Measurements from ENCODE around the gene PAF1.

PAF1 gene

DNA sequence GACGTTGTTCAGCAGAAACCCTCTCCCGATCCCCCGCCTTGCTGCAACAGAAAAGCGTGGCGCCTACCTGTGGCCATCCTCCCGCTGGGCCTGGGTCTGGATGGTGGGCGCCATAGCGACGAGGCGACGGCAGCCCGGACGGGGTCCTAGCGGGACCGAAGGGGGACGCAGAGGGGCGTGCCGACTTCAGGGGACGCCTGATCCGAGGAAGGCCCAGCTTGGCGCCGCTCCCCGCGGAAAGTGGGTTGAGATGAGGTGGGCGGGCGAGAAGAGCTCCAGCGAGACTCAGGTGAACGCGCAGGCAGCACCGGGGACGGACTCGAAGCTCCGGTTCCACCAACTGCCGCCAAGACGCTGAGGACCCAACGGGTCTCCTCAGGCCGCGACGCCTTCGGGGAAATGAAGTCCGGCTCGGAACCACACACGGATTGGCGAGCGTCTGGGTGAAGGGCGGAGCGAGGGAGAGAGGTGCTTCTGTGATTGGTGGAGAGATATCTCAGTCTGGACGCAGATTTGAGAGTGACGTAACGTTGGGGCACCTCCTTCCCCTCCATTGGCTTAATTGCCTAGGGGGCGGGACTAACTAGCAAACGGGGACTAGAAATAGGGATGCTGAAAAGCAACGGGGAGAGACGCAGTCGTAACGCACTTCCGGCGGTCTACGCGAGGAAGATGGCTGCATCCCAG lies at the start of gene PAF1, which contains the start of gene MED29:
PAF1 (minus strand) TSS at position 356 of the 687 bp plus-strand sequence; CDS start at position 114, 242 bp downstream.
MED29 (plus strand) TSS at position 628 of the 687 bp plus-strand sequence; CDS start at position 673, 45 bp downstream.
- TF ChIP-seq CTCF (IDR thresholded peaks at IDR 0.05): no peak

GRCh38 chr19:39438270-39438934 lies 47.5 kb upstream of the PAF1 start:
- TF ChIP-seq CTCF (IDR thresholded peaks at IDR 0.05): no peak

DNA sequence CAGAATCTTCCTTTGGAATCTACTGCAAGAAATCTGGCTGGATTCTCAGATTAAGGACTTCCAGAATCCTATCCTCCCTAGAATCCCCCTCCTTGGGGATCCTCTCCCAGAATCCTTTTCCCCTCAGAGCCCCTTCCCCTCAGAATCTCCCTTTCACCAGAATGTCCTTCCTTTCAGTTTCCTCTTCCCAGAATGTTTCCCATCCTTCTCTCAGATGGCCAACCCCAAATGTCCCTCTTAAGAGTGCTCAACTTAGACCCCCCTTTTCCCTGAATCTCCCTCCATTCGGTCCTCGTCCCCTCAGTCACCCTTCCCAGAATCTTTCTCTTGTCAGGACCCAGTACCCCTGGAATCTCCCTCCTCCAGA lies 45.4 kb upstream of the PAF1 start:
- no peak for TF ChIP-seq CTCF (IDR thresholded peaks at IDR 0.05)

DNA sequence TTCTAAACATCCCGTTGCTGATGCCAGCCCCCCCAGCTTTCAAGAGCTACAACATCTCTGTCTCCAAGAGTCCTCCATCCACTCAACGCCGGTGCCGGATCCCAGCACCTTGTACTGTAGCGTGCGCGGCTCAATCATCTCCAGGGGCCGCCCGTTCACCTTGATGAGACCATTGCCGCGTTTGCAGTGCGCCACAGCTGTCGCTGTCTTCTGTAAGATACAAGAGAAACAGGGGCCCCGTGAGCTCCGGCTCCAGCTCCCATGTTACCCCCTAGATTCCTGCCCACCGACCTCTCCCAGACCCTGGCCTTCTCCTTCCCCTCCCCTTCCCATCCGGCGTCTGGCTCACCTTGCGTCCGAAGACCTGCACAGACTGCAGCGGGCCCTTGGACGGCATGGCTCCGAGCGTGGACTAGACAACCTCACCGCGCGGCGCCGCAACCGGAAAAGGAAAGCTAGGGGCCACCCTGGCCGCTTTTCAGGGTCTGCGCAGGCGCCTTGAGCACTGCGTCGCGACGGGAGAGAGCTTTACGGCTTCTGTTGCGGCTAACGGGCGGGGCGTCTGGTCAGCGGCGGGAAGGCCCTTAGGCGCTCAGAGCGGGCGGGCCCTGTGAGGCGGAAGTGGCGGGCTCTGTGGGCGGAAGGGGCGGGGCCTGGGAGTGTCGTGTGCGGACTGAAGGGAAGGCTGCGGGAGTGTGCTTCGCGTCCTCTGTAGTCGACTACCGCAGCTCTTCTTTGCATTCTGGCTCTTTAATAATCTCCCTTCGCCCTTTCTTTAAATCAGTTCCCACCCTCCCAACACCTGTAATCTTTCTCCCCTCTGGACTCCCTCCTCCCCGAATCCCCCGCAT lies 44.8 kb upstream of the PAF1 start, which contains the start of gene RPS16:
RPS16 (minus strand) TSS at position 451 of the 851 bp plus-strand sequence; CDS start at position 397, 54 bp downstream.
- TF ChIP-seq CTCF (IDR thresholded peaks at IDR 0.05): no peak

DNA sequence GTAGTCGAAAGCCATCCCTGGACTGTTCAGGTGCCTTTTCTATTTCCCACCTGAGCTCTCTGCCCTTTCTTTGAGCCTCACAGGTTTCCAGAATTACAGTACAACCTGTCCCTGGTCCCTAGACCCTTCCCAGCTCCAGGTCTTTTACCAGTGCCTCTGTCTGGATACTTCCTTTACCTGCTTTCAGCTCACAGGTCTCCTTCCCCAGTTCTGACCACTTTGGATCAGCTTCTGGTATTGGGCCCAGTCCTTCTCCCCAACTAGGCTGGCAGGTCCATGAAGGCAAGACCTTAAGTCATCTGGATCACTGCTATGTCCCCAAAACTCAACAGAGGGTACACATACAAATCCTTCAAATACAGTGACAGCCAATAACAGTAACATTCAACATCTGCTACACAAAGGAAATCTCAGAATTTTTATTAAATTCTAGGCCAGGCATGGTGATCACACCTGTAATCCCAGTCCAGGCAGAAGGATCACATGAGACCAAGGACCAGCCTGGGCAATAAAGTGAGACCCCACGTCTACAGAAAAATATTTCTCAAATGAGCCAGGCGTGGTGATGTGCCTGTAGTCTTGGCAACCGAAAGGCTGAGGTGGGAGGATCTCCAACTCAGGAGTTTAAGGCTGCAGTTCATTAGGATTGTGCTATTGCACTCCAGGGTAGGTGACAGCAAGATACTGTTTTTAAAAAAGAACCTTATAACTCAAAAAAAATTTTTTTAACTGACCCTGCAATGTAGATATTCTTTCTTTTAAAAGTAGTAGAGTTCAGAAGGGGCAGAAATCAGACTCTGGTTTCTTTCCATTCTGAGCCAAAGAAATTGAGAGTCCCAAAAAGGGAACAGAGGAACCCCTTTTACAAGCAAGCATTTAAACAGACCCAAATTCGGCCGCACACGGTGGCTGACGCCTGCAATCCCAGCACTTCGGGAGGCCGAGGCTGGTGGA lies 43.5 kb upstream of the PAF1 start:
- TF ChIP-seq CTCF (IDR thresholded peaks at IDR 0.05): no peak

DNA sequence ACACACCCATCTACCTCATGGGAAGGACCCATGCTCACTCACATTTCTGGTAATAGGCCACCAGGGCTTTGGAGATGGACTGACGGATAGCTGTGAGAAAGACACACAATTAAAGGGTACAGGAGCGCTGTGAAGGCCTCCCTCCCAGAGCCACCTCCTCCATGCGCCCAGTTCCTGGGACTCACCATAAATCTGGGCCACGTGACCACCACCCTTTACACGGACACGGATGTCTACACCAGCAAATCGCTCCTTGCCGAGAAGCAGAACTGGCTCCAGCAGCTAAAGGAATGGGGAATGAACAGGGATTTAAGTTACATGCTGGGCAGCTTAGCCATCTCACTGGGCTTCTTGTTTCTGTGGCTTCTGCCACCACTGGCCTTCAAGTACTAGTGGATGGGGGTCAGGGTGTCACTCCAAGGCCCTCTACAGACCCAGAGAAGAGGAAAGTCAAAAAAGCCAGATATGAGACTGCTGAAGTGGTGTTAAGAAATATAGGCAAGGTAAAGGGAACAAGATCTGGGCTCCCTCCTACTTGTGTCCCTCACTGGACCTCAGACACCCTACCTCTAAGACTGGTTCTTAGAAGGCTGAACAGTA lies 42.7 kb upstream of the PAF1 start:
- TF ChIP-seq CTCF (IDR thresholded peaks at IDR 0.05): no peak

Measured in LNCAP (cell line).